Fibroblast of peridontal ligament (primary cell): ENCODE data around the gene DUSP8.
"Not testable (repeated sequence)": the region's sequence is repeated elsewhere in the genome, so short reads cannot be mapped to it uniquely, and the experiment has no call there.

Experiments used
- DNase-seq: peaks from one replicate; pipeline ENCODE4 v3.0.0-alpha.2; 2010; ENCODE audit errors: extremely low read depth

Gene DUSP8

GRCh38 chr11:1586699-1587098 lies 14.6 kb upstream of the DUSP8 start:
- no peak for DNase-seq

GRCh38 chr11:1584661-1585370 lies 12.7 kb upstream of the DUSP8 start, which contains the start of gene KRTAP5-1:
KRTAP5-1 (minus strand) TSS chr11:1585283; CDS start chr11:1585249, 34 bp downstream.
- DNase-seq, result not testable (repeated sequence)

- DNase-seq, result not testable (repeated sequence)
These were observed 10.8 kb upstream of the DUSP8 start for GRCh38 chr11:1582909-1583308.

GRCh38 chr11:1581976-1582375 lies 9.9 kb upstream of the DUSP8 start:
- no peak for DNase-seq

GRCh38 chr11:1576825-1577224 lies 4.8 kb upstream of the DUSP8 start:
- no peak for DNase-seq

- not testable (repeated sequence) for DNase-seq
These were observed 3.7 kb upstream of the DUSP8 start for GRCh38 chr11:1575756-1576155.

GRCh38 chr11:1574933-1575242 lies 2.8 kb upstream of the DUSP8 start:
- DNase-seq, result no peak

GRCh38 chr11:1574238-1574932 lies 2.3 kb upstream of the DUSP8 start:
- DNase-seq, result peak; percentile 35

- no peak for DNase-seq
These were observed 1.8 kb upstream of the DUSP8 start for GRCh38 chr11:1573903-1574237.

- no peak for DNase-seq
These were observed 1.2 kb upstream of the DUSP8 start for GRCh38 chr11:1573077-1573902.

GRCh38 chr11:1571760-1572196 lies 293 bp downstream of the DUSP8 start:
- DNase-seq, result no peak

- no peak for DNase-seq
These were observed 943 bp downstream of the DUSP8 start for GRCh38 chr11:1570896-1571759.

- no peak for DNase-seq
These were observed 1.6 kb downstream of the DUSP8 start for GRCh38 chr11:1570531-1570895.

GRCh38 chr11:1570001-1570453 lies 2.0 kb downstream of the DUSP8 start:
- no peak for DNase-seq

- no peak for DNase-seq
These were observed 2.8 kb downstream of the DUSP8 start for GRCh38 chr11:1569251-1569780.

GRCh38 chr11:1568441-1568911 lies 3.6 kb downstream of the DUSP8 start:
- no peak for DNase-seq

GRCh38 chr11:1567721-1568100 lies 4.4 kb downstream of the DUSP8 start:
- DNase-seq, result no peak

GRCh38 chr11:1567052-1567720 lies 4.9 kb downstream of the DUSP8 start:
- no peak for DNase-seq

- no peak for DNase-seq
These were observed 5.6 kb downstream of the DUSP8 start for GRCh38 chr11:1566381-1567051.

GRCh38 chr11:1565904-1566247 lies 6.2 kb downstream of the DUSP8 start:
- no peak for DNase-seq
